B cell (primary cell): Measurements from ENCODE around the gene NME7. TPM values are rescaled to one million over a fixed set of nuclear protein-coding genes. Genes with fewer than 3 reads are reported as not detected.

ENCODE experiments used
- ATAC-seq: fragments of 200-7000 bp; cut with Tn5 transposase; one replicate; pipeline ENCODE4 v1.10.0; 2021; ENCODE audit warnings: low read depth, mild to moderate bottlenecking, moderate number of reproducible peaks, moderate library complexity
- CTCF ChIA-PET: fragments of 350-600 bp; sonication (Branson Sonifier 250); formaldehyde crosslinking; loops from one replicate; lab custom pipeline; 2021; ENCODE audit warnings: antibody characterized with exemption, inconsistent platforms; lab: Charles Lee
- POLR2A ChIA-PET: fragments of 350-600 bp; sonication (Branson Sonifier 250); formaldehyde crosslinking; loops from one replicate; lab custom pipeline; 2021; ENCODE audit warnings: antibody characterized with exemption; lab: Charles Lee
- DNase-seq: peaks from one replicate; pipeline ENCODE4 v3.0.0; 2013
- H2AFZ ChIP-seq: 2 replicates; pipeline ENCODE4 v1.6.1; 2012; ENCODE audit warnings: mild to moderate bottlenecking, low read depth, low read length; ENCODE audit not compliant: insufficient read depth, poor library complexity, severe bottlenecking
- H3K27ac ChIP-seq, 2 donors: 1 replicate in 1 of 2; 2 replicates in 1 of 2; pipeline ENCODE4 v1.5.1; 2012 to 2013; ENCODE audit warnings: low read length in 2 of 2, mild to moderate bottlenecking in 2 of 2, moderate library complexity in 1 of 2
- H3K27me3 ChIP-seq, 4 experiments: fragments of 200-600 bp in 1 of 4; sonication (generic) in 1 of 4; replicated peaks in 1 of 4; 1 replicate in 2 of 4; 2 replicates in 2 of 4; pipeline versions ENCODE4 v1.6.1 to v1.7.0; 2013 to 2016; ENCODE audit warnings: low read length in 3 of 4, mild to moderate bottlenecking in 2 of 4, mixed read lengths in 1 of 4, moderate library complexity in 1 of 4; ENCODE audit not compliant: insufficient read depth in 4 of 4, control insufficient read depth in 3 of 4; ENCODE audit errors: control extremely low read depth in 1 of 4
- H3K36me3 ChIP-seq, 2 experiments: replicated peaks in 1 of 2; 1 replicate in 1 of 2; 2 replicates in 1 of 2; pipeline versions ENCODE4 v1.6.1 to v1.7.1; 2013; ENCODE audit warnings: low read length in 1 of 2; ENCODE audit not compliant: insufficient read depth in 2 of 2, control insufficient read depth in 1 of 2; ENCODE audit errors: control extremely low read depth in 1 of 2, extremely low read depth in 1 of 2
- H3K4me1 ChIP-seq, 2 donors: fragments of 200-600 bp in 1 of 2; sonication (generic) in 1 of 2; 1 replicate in 1 of 2; 2 replicates in 1 of 2; pipeline versions ENCODE4 v1.5.1 to v1.6.1; 2013 to 2017; ENCODE audit warnings: low read length in 2 of 2; ENCODE audit not compliant: control insufficient read depth in 2 of 2, insufficient read depth in 2 of 2
- H3K4me2 ChIP-seq: replicated peaks from 2 replicates; pipeline ENCODE3; 2012; ENCODE audit warnings: mild to moderate bottlenecking, low read depth, low read length; ENCODE audit not compliant: poor library complexity, severe bottlenecking
- H3K4me3 ChIP-seq, 5 experiments: fragments of 200-600 bp in 1 of 5; sonication (generic) in 1 of 5; 1 replicate in 3 of 5; 2 replicates in 2 of 5; pipeline versions ENCODE4 v1.5.1 to v1.7.0; 2011 to 2016; ENCODE audit warnings: low read length in 4 of 5, mild to moderate bottlenecking in 4 of 5, low read depth in 2 of 5, control low read depth in 1 of 5, moderate library complexity in 1 of 5; ENCODE audit not compliant: insufficient read depth in 1 of 5; ENCODE audit errors: control extremely low read depth in 1 of 5, extremely low read depth in 1 of 5
- H3K79me2 ChIP-seq: fragments of 200-600 bp; sonication (generic); one replicate; pipeline ENCODE4 v1.6.0; 2016; ENCODE audit warnings: low read length; ENCODE audit not compliant: control insufficient read depth, insufficient read depth
- H3K9ac ChIP-seq: fragments of 200-600 bp; sonication (generic); 2 replicates; pipeline ENCODE4 v1.6.1; 2017; ENCODE audit warnings: mild to moderate bottlenecking, low read length, moderate library complexity
- H3K9me3 ChIP-seq, 3 donors: one replicate each; pipeline versions ENCODE4 v1.6.1 to v1.7.1; 2013; ENCODE audit warnings: low read length in 2 of 3; ENCODE audit not compliant: control insufficient read depth in 2 of 3, insufficient read depth in 1 of 3; ENCODE audit errors: control extremely low read depth in 1 of 3
- H4K20me1 ChIP-seq: 2 replicates; pipeline ENCODE4 v1.6.0; 2012; ENCODE audit warnings: mild to moderate bottlenecking, low read length; ENCODE audit not compliant: insufficient read depth, control insufficient read depth, poor library complexity, severe bottlenecking
- H3K27ac Mint-ChIP-seq: one replicate; pipeline ENCODE4 v1.8.0; 2021; ENCODE audit warnings: mixed read lengths
- H3K27me3 Mint-ChIP-seq: one replicate; pipeline ENCODE4 v1.8.0; 2021; ENCODE audit warnings: mixed read lengths
- H3K4me1 Mint-ChIP-seq: one replicate; pipeline ENCODE4 v1.8.0; 2021; ENCODE audit warnings: mixed read lengths
- H3K4me3 Mint-ChIP-seq: one replicate; pipeline ENCODE4 v1.8.0; 2021; ENCODE audit warnings: mixed read lengths
- H3K9me3 Mint-ChIP-seq: one replicate; pipeline ENCODE4 v1.8.0; 2022; ENCODE audit warnings: mixed read lengths; ENCODE audit not compliant: insufficient read depth
- EZH2 ChIP-seq: IDR thresholded peaks from 2 replicates; pipeline ENCODE4 v1.6.1; 2012; ENCODE audit warnings: borderline replicate concordance, low read depth, mild to moderate bottlenecking, moderate library complexity, low read length; ENCODE audit not compliant: insufficient read depth, poor library complexity, severe bottlenecking
- WGBS: methylation state at CpG from one replicate; pipeline ENCODE4 v1.1.5; 2013; ENCODE audit warnings: missing lambda C conversion rate; ENCODE audit not compliant: insufficient coverage; 5-methylcytosine and 5-hydroxymethylcytosine counted together
- intact Hi-C: fragments of 100-400 bp; cut with micrococcal nuclease; formaldehyde crosslinking; loops from one replicate; pipeline ENCODE4 v1.10.0; 2022
- polyA plus RNA-seq: library from polyadenylated mRNA; depleted of rRNA; stranded (reverse); fragments of >200 nt; gene quantifications from 2 replicates; pipeline ENCODE4 v1.2.3, GENCODE V29; 2012
- total RNA-seq, 2 donors: library from RNA; stranded (reverse); fragments of 120-200 nt in 1 of 2; gene quantifications; 1 replicate in 1 of 2; 2 replicates in 1 of 2; pipeline versions ENCODE4 v1.2.3 to v1.2.4, GENCODE V29; 2013 to 2022
- TF ChIP-seq, protein P1 (sequence below): fragments of 200-600 bp; IDR thresholded peaks from one replicate; pipeline ENCODE4 v1.8.0; 2022; ENCODE audit warnings: antibody characterized with exemption, mild to moderate bottlenecking

The NME7 gene
- total and polyA plus RNA-seq, 2 donors (not counting 1 experiment from before 2014, with no cell fraction given): 3.3 to 14.3 TPM

DNA sequence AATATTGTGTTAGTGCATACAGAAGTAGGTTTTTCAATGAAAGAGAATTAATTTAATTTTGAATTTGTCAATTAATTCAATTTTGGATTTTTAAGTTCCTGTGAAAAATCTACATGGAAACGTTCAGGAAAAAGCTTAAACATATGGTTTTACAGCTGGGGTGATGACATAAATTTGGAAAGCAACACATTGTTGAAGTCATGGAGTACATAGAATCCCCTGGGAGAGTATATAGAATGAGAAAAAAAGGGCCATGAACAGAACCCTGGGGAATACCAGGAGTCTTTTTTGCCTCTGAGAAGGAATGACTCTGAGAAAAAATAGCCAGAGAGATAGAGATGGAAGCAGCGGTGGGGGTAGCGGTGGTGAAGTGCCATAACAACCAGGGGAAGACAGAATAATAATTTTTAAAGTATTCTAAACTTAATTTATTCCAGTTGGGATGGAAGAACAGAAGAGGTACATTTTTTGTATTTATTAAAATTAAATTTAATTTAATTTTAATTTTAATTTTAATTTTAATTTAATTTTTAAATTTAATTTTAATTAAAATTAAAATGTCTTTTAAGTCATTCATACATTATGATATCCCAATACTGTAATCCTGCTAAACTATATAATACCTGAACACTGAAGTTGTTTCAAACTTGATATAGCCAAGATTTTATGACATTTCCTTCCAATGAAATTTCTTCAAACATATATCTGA lies 48.9 kb downstream of the NME7 start:
- Histone ChIP-seq H2AFZ (no peak overlapping the region), H3K27ac (no peak overlapping the region), H3K4me2 (no peak overlapping the region), H3K9ac (no peak overlapping the region), H3K27me3 (no peaks in the 10 kb centered on the region), H3K4me3 (no peak overlapping the region), H3K36me3 (no peaks in the 10 kb centered on the region), H4K20me1 (no peaks in the 10 kb centered on the region), H3K4me1 (no peaks in the 10 kb centered on the region), H3K79me2 (no peaks in the 10 kb centered on the region), H3K9me3 (no peaks in the 10 kb centered on the region)
- 70% methylated on average over 1 of the region's 3 CpGs for WGBS
- intact Hi-C loops: no loop called here
- Mint-ChIP-seq H3K4me3 (no peak overlapping the region), H3K27me3 (no peaks in the 10 kb centered on the region), H3K27ac (no peak overlapping the region), H3K4me1 (no peaks in the 10 kb centered on the region), H3K9me3 (no peaks in the 10 kb centered on the region)
- CTCF ChIA-PET: no interaction called here
- POLR2A ChIA-PET: no interaction called here
- TF ChIP-seq, protein P1, sequence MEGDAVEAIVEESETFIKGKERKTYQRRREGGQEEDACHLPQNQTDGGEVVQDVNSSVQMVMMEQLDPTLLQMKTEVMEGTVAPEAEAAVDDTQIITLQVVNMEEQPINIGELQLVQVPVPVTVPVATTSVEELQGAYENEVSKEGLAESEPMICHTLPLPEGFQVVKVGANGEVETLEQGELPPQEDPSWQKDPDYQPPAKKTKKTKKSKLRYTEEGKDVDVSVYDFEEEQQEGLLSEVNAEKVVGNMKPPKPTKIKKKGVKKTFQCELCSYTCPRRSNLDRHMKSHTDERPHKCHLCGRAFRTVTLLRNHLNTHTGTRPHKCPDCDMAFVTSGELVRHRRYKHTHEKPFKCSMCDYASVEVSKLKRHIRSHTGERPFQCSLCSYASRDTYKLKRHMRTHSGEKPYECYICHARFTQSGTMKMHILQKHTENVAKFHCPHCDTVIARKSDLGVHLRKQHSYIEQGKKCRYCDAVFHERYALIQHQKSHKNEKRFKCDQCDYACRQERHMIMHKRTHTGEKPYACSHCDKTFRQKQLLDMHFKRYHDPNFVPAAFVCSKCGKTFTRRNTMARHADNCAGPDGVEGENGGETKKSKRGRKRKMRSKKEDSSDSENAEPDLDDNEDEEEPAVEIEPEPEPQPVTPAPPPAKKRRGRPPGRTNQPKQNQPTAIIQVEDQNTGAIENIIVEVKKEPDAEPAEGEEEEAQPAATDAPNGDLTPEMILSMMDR: no peak
- no peak for TF ChIP-seq EZH2
- no peak for ATAC-seq
- DNase-seq: no peak

DNA sequence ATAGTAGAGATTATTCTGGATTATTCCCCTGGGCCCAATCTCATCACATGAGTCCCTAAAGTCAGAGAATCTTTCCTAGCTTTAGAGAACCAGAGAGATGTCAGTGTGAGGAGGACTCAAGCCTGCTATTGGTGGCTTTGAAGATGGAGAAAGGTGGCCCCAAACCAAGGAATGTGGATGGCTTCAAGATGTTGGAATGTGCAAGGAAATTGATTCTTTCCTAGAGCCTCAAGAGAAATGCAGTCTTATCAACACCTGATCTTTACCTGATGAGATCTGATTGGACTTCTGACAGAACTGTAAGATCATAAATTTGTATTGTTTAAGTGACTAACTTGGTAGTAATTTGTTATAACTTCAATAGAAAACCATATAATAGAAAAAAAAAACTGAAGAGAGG lies 51.0 kb downstream of the NME7 start:
- ATAC-seq (no peak), DNase-seq (no peak)
- no peaks in the 10 kb centered on the region for H3K27me3 ChIP-seq
- no peaks in the 10 kb centered on the region for H3K4me1 ChIP-seq
- Mint-ChIP-seq H3K27ac (no peak overlapping the region), H3K9me3 (no peaks in the 10 kb centered on the region), H3K4me1 (no peaks in the 10 kb centered on the region), H3K4me3 (no peak overlapping the region), H3K27me3 (no peaks in the 10 kb centered on the region)
- H3K27ac ChIP-seq: no peak overlapping the region
- intact Hi-C loops: no loop called here
- POLR2A ChIA-PET: no interaction called here
- no peak for TF ChIP-seq EZH2
- TF ChIP-seq, protein P1: no peak
- no peaks in the 10 kb centered on the region for H3K9me3 ChIP-seq
- no peak overlapping the region for H3K9ac ChIP-seq
- H4K20me1 ChIP-seq: no peaks in the 10 kb centered on the region
- no peaks in the 10 kb centered on the region for H3K79me2 ChIP-seq
- CTCF ChIA-PET: no interaction called here
- H2AFZ ChIP-seq: no peak overlapping the region
- H3K4me2 ChIP-seq: no peak overlapping the region
- no peak overlapping the region for H3K4me3 ChIP-seq
- no peaks in the 10 kb centered on the region for H3K36me3 ChIP-seq
